Measurements from ENCODE around the gene DEPDC4.

DNA sequence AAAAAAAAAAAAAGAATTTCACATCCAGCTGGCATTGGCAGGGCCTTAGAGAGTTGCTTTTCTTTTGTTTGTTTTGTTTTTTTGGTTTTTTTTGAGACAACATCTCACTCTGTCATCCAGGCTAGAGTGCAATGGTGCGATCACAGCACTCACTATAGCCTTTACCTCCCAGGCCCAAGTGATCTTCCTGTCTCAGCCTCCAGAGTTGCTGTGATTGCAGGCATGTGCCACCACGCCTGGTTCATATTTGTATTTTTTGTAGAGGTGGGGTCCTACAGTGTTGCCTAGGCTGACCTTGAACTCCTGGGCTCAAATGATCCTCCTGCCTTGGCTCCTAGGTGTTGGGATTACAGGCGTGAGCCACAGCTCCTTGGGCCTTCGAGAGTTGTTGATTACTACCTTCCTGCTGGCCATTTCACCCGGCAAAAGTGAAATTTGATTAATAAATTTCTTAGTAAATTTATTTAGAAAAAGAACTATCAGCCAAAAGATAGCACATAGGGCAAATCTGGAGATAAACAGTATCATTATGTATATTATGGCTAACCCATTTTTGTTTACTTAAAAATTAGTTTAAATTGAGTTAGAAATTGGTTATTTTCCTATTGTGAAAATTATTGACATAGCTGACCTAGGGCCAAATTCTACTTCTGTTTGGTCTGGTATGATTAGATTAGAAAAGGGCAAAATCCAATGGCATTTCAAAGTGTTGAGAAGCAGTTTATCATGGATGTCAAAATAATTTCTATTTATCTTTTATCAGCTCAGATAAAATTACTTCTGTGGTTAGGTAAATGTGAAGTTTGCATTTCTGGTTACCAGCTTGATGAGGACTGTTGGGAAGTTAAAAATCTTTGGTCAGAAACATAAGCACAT is 53.6 kb downstream of the DEPDC4 start:
- TF ChIP-seq ZNF350 (tag by site-specific recombination; IDR thresholded peaks at IDR 0.05), result no peak
- TF ChIP-seq, protein P1, sequence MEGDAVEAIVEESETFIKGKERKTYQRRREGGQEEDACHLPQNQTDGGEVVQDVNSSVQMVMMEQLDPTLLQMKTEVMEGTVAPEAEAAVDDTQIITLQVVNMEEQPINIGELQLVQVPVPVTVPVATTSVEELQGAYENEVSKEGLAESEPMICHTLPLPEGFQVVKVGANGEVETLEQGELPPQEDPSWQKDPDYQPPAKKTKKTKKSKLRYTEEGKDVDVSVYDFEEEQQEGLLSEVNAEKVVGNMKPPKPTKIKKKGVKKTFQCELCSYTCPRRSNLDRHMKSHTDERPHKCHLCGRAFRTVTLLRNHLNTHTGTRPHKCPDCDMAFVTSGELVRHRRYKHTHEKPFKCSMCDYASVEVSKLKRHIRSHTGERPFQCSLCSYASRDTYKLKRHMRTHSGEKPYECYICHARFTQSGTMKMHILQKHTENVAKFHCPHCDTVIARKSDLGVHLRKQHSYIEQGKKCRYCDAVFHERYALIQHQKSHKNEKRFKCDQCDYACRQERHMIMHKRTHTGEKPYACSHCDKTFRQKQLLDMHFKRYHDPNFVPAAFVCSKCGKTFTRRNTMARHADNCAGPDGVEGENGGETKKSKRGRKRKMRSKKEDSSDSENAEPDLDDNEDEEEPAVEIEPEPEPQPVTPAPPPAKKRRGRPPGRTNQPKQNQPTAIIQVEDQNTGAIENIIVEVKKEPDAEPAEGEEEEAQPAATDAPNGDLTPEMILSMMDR (tag by site-specific recombination; IDR thresholded peaks at IDR 0.05), result no peak
- no peak for TF ChIP-seq ZBTB7A (tag by site-specific recombination; IDR thresholded peaks at IDR 0.05; ENCODE audit: low read depth)
- TF ChIP-seq, protein P2, sequence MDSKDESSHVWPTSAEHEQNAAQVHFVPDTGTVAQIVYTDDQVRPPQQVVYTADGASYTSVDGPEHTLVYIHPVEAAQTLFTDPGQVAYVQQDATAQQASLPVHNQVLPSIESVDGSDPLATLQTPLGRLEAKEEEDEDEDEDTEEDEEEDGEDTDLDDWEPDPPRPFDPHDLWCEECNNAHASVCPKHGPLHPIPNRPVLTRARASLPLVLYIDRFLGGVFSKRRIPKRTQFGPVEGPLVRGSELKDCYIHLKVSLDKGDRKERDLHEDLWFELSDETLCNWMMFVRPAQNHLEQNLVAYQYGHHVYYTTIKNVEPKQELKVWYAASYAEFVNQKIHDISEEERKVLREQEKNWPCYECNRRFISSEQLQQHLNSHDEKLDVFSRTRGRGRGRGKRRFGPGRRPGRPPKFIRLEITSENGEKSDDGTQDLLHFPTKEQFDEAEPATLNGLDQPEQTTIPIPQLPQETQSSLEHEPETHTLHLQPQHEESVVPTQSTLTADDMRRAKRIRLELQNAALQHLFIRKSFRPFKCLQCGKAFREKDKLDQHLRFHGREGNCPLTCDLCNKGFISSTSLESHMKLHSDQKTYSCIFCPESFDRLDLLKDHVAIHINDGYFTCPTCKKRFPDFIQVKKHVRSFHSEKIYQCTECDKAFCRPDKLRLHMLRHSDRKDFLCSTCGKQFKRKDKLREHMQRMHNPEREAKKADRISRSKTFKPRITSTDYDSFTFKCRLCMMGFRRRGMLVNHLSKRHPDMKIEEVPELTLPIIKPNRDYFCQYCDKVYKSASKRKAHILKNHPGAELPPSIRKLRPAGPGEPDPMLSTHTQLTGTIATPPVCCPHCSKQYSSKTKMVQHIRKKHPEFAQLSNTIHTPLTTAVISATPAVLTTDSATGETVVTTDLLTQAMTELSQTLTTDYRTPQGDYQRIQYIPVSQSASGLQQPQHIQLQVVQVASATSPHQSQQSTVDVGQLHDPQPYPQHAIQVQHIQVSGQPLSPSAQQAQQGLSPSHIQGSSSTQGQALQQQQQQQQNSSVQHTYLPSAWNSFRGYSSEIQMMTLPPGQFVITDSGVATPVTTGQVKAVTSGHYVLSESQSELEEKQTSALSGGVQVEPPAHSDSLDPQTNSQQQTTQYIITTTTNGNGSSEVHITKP (tag by site-specific recombination; IDR thresholded peaks at IDR 0.05), result no peak
- no peak for TF ChIP-seq ZNF324 (tag by site-specific recombination; IDR thresholded peaks at IDR 0.05)
- TF ChIP-seq, protein P3, sequence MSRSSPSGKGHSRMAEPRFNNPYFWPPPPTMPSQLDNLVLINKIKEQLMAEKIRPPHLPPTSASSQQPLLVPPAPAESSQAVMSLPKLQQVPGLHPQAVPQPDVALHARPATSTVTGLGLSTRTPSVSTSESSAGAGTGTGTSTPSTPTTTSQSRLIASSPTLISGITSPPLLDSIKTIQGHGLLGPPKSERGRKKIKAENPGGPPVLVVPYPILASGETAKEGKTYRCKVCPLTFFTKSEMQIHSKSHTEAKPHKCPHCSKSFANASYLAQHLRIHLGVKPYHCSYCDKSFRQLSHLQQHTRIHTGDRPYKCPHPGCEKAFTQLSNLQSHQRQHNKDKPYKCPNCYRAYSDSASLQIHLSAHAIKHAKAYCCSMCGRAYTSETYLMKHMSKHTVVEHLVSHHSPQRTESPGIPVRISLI (tag by site-specific recombination; IDR thresholded peaks at IDR 0.05), result no peak
- no peak for TF ChIP-seq ZNF121 (tag by site-specific recombination; IDR thresholded peaks at IDR 0.05)
- no peak for TF ChIP-seq TCF7L2 (IDR thresholded peaks at IDR 0.05; ENCODE audit: borderline replicate concordance, low read depth, low read length)

Measured in HEK293 (cell line).